Measurements from ENCODE around the gene DCT. TPM values are rescaled to one million over a fixed set of nuclear protein-coding genes. Genes with fewer than 3 reads are reported as not detected.

The DCT gene
- total RNA-seq, 2 donors from 2014 or later = 0.11 to 0.39 TPM

DNA sequence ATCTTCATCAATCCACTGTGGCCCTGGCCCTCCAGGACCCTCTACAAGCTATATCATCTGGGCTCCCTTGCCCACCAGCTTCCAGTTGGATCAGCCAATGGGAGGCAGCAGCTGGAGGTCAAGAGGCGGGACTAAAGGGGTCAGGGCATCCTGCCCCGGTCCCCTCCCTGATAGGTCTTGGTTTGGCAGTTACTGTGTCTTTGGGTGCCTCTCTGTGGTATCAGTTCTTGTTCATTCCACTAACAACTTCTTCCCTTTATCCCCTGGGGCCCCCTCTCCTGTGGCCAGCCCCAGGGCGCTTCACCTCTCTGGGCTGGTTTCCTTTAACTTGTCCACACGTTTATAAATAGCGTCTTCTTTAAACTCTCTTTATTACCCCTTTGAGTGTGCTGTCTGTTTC is 83.6 kb downstream of the DCT start:
- Histone ChIP-seq H3K4me1 (no peaks in the 10 kb centered on the region), H3K27ac (no peak overlapping the region), H3K9me3 (no peaks in the 10 kb centered on the region), H3K4me3 (no peak overlapping the region), H3K27me3 (no peaks in the 10 kb centered on the region), H3K36me3 (no peaks in the 10 kb centered on the region)
- no peak for DNase-seq (ENCODE audit: low spot score)
- TF ChIP-seq, protein P1, sequence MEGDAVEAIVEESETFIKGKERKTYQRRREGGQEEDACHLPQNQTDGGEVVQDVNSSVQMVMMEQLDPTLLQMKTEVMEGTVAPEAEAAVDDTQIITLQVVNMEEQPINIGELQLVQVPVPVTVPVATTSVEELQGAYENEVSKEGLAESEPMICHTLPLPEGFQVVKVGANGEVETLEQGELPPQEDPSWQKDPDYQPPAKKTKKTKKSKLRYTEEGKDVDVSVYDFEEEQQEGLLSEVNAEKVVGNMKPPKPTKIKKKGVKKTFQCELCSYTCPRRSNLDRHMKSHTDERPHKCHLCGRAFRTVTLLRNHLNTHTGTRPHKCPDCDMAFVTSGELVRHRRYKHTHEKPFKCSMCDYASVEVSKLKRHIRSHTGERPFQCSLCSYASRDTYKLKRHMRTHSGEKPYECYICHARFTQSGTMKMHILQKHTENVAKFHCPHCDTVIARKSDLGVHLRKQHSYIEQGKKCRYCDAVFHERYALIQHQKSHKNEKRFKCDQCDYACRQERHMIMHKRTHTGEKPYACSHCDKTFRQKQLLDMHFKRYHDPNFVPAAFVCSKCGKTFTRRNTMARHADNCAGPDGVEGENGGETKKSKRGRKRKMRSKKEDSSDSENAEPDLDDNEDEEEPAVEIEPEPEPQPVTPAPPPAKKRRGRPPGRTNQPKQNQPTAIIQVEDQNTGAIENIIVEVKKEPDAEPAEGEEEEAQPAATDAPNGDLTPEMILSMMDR (IDR thresholded peaks at IDR 0.05) = no peak

DNA sequence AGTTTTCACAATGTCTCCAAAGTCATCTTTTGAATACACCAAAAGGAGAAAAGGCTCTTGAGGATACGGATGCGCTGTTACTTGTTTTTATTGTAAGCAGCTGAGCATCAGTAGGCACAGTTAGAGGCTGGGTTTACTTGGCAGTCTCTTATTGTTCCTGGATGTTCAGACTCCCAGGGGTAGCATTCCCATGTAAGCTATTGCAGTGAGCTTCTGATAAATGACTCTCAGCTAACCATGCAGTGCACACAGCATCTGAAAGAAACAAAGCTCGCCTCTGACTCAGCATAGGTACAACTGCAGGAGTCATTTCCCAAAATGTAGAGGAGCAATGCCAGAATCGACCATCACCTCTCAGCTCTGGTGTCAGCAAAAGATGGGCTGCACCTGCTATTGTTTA is 84.8 kb downstream of the DCT start:
- TF ChIP-seq, protein P1 (IDR thresholded peaks at IDR 0.05) = no peak
- Histone ChIP-seq H3K4me1 (no peaks in the 10 kb centered on the region), H3K36me3 (no peaks in the 10 kb centered on the region), H3K27me3 (no peaks in the 10 kb centered on the region), H3K9me3 (no peaks in the 10 kb centered on the region), H3K27ac (no peak overlapping the region), H3K4me3 (no peak overlapping the region)
- no peak for DNase-seq (ENCODE audit: low spot score)

DNA sequence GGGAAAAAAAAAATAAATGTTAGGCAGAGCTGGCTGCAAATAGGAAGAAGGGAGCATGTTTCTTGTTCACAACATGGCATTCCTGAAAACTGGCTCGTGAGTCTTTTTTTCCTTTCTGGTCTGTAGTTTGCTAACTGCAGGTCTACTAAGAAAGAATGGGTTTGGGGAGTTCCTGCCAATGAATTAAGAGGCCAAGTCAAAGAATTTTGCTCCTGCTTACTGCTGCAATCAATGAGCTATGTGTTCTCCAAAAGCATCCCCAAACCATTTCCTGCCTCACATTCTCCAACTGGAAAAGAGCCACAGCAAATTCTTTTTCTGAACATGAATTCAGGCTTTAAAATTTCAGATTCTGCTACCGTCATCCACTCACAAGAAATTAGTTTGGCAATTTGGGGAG is 88.6 kb downstream of the DCT start:
- Histone ChIP-seq H3K4me3 (no peak overlapping the region), H3K27me3 (no peaks in the 10 kb centered on the region), H3K36me3 (no peaks in the 10 kb centered on the region), H3K4me1 (no peaks in the 10 kb centered on the region), H3K9me3 (no peaks in the 10 kb centered on the region), H3K27ac (no peak overlapping the region)
- TF ChIP-seq, protein P1 (IDR thresholded peaks at IDR 0.05) = no peak
- DNase-seq (ENCODE audit: low spot score) = no peak

DNA sequence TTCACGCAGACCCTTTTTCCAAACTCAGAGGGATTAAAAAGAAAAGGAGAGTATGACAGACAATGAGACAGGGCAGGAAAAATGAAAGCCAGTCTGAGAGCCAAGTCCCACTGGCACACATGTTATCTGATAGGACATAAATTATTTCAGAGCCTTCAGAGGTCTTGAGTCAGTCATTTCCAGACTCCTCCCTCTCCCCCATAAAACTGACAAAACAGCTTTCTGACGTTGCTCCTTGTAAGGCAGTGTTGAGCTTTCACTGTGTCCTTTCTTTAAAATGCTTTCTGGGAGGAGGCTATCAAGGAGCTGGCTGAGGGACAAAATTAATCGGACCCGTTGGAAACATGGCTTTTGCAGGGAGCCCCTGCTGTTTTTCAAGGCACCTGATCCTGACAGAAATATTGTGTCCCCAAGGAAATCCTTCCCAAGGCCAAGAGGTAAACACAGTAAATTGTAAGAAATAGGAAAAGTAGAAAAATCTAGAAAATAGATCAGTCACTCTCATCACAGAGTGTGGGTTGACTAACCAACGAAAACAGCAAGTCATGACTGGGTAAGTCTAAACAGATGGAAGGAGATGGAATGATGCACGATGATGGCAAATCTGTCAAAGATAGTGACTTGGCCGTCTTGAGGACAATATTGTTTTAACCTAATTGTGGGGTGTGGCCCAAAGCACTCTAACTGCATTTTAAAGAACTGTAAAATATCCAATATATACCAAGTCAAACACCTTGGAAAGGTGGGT is 89.7 kb downstream of the DCT start:
- no peaks in the 10 kb centered on the region for H3K4me1 ChIP-seq
- TF ChIP-seq, protein P1 (IDR thresholded peaks at IDR 0.05) = no peak
- no peak overlapping the region for H3K27ac ChIP-seq
- no peaks in the 10 kb centered on the region for H3K27me3 ChIP-seq
- no peaks in the 10 kb centered on the region for H3K36me3 ChIP-seq
- no peak for DNase-seq (ENCODE audit: low spot score)
- no peaks in the 10 kb centered on the region for H3K9me3 ChIP-seq
- no peak overlapping the region for H3K4me3 ChIP-seq

DNA sequence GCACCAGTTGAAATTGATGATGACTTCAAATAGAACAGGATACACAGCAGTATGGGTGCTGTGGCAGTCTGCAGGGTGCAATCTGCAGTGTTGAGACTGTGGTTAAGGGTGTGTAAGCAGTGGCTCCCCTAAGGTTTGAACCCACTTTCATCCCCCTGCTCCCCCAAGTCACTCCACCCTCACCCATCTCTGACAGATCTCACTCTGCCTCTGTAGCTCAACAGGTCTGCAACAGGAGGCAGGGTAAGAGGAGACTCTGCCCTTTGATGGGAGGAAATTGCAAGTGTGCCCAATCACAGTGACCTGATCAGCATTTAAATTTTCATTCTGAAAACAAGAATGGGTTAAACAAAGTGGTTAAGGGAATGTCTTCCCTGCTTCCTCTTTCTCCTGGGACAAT is 92.4 kb downstream of the DCT start:
- Histone ChIP-seq H3K27ac (no peak overlapping the region), H3K9me3 (no peaks in the 10 kb centered on the region), H3K4me3 (no peak overlapping the region), H3K4me1 (no peaks in the 10 kb centered on the region), H3K27me3 (no peaks in the 10 kb centered on the region), H3K36me3 (no peaks in the 10 kb centered on the region)
- TF ChIP-seq, protein P1 (IDR thresholded peaks at IDR 0.05) = no peak
- DNase-seq (ENCODE audit: low spot score) = no peak

Other genes with a start within 250 kb of the DCT start
- 1 to 10 TPM; 6.1 to 6.5 TPM for gene TGDS, start 116.5 kb upstream of the DCT start, total RNA-seq
- gene GPR180, start 122.2 kb upstream of the DCT start, total RNA-seq = 1 to 10 TPM; 3.8 to 5.0 TPM
- gene SOX21, start 232.9 kb upstream of the DCT start, total RNA-seq = not detected

Measured in right atrium auricular region (tissue), 2 donors.